Ascending aorta (tissue), 2 donors: ENCODE measurements around the gene CCN2. TPM values are rescaled to one million over a fixed set of nuclear protein-coding genes. Genes with fewer than 3 reads are reported as not detected.

Experiments
- DNase-seq, 2 donors: peaks; one replicate each; pipeline ENCODE4 v3.0.0-alpha.2; 2019; ENCODE audit warnings: low spot score in 2 of 2
- H3K27ac ChIP-seq, 2 donors: fragments of 200-600 bp; sonication (generic); one replicate each; pipeline ENCODE4 v1.5.1; 2016 to 2017; ENCODE audit warnings: mild to moderate bottlenecking in 1 of 2
- H3K27me3 ChIP-seq: fragments of 200-600 bp; sonication (generic); one replicate; pipeline ENCODE4 v1.5.1; 2017
- H3K36me3 ChIP-seq, 2 donors: fragments of 200-600 bp; sonication (generic); one replicate each; pipeline ENCODE4 v1.5.1; 2016
- H3K4me1 ChIP-seq, 2 donors: fragments of 200-600 bp; sonication (generic); one replicate each; pipeline ENCODE4 v1.5.1; 2016 to 2017; ENCODE audit warnings: mild to moderate bottlenecking in 1 of 2
- H3K4me3 ChIP-seq, 2 donors: fragments of 200-600 bp; sonication (generic); one replicate each; pipeline ENCODE4 v1.5.1; 2016 to 2017; ENCODE audit warnings: mild to moderate bottlenecking in 1 of 2
- H3K9me3 ChIP-seq, 2 donors: fragments of 200-600 bp; sonication (generic); one replicate each; pipeline ENCODE4 v1.5.1; 2016
- intact Hi-C: fragments of 100-400 bp; cut with DNase I; formaldehyde crosslinking; loops from one replicate; pipeline ENCODE4 v1.15.1; 2023
- total RNA-seq: library from RNA; depleted of rRNA; stranded (reverse); fragments of >200 nt; gene quantifications from one replicate; pipeline ENCODE4 v1.1.0, GENCODE V29; 2016
- TF ChIP-seq, protein P1 (sequence below), 3 experiments: fragments of 200-600 bp in 2 of 3; fragments of 450-650 bp in 1 of 3; sonication (generic) in 2 of 3; IDR thresholded peaks; one replicate each; pipeline ENCODE4 v1.5.1; 2016 to 2019; ENCODE audit warnings: antibody characterized with exemption in 3 of 3, mild to moderate bottlenecking in 1 of 3, moderate library complexity in 1 of 3

The CCN2 gene
- total RNA-seq, 1 donor from 2014 or later = 916 TPM

DNA sequence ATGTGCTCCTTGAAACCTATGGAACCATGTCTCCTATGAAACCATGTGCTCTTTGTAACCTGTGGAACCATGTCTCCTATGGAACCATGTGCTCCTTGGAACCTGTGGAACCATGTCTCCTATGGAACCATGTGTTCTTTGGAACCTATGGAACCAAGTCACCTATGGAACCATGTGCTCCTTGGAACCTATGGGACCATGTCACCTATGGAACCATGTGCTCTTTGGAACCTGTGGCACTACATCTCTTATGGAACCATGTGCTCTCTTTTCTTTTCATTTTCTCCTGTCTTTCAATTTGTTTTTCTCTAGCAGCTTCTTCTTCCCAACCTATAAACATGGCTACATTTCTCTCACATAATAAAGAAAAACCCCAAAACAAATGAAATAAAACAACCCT lies 11.9 kb upstream of the CCN2 start:
- H3K4me3 ChIP-seq = no peak overlapping the region
- no peaks in the 10 kb centered on the region for H3K27me3 ChIP-seq
- H3K36me3 ChIP-seq = no peaks in the 10 kb centered on the region
- no peaks in the 10 kb centered on the region for H3K9me3 ChIP-seq
- no peak for DNase-seq
- H3K27ac ChIP-seq = no peak overlapping the region
- TF ChIP-seq, protein P1, sequence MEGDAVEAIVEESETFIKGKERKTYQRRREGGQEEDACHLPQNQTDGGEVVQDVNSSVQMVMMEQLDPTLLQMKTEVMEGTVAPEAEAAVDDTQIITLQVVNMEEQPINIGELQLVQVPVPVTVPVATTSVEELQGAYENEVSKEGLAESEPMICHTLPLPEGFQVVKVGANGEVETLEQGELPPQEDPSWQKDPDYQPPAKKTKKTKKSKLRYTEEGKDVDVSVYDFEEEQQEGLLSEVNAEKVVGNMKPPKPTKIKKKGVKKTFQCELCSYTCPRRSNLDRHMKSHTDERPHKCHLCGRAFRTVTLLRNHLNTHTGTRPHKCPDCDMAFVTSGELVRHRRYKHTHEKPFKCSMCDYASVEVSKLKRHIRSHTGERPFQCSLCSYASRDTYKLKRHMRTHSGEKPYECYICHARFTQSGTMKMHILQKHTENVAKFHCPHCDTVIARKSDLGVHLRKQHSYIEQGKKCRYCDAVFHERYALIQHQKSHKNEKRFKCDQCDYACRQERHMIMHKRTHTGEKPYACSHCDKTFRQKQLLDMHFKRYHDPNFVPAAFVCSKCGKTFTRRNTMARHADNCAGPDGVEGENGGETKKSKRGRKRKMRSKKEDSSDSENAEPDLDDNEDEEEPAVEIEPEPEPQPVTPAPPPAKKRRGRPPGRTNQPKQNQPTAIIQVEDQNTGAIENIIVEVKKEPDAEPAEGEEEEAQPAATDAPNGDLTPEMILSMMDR (IDR thresholded peaks at IDR 0.05) = no peak
- peaks cover 0 to 9% of the 10 kb centered on the region in 2 donors for H3K4me1 ChIP-seq
- intact Hi-C loops = no loop called here

DNA sequence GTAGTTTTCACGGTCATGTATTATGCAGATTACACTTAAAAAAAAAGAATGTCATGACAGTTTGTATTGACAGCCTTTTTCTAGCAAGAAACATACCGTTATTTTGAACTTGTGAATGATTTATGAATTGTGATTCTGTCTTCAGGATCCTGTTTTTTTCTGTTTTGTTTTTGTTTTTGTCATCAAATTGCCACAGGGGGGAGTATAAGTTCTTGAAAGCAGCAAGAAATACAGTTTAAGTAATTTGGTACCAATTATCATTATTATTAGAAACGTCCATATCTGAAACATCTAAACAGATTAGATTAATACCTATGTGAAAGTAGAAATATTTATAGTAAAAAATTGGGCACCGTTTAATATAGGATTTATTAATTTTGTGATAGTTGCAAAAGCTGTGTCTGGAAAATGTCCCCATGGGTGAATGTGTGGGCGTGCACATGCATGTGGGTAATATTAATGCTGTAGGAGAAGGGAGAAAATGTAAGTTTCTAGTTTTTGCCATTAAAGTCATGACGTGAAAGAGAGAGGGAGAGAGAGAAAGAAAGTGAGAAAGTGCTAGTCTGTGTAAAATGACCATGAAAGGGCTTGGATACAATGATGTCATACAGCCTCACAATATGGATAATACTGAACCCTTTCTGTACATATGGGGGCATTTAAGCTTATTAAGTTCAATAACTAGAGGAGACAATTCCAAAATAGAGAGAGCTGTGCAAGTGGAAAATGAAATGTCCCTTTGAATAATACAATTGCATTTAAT lies 9.4 kb upstream of the CCN2 start:
- no peak overlapping the region for H3K27ac ChIP-seq
- no peaks in the 10 kb centered on the region for H3K27me3 ChIP-seq
- TF ChIP-seq, protein P1 (IDR thresholded peaks at IDR 0.05) = peak in 2 of 3 experiments; percentile 11 to 39
- H3K36me3 ChIP-seq = no peaks in the 10 kb centered on the region
- DNase-seq = no peak
- intact Hi-C loops = no loop called here
- H3K4me1 ChIP-seq = peaks cover 0 to 9% of the 10 kb centered on the region in 2 donors
- H3K9me3 ChIP-seq = no peaks in the 10 kb centered on the region
- no peak overlapping the region for H3K4me3 ChIP-seq

DNA sequence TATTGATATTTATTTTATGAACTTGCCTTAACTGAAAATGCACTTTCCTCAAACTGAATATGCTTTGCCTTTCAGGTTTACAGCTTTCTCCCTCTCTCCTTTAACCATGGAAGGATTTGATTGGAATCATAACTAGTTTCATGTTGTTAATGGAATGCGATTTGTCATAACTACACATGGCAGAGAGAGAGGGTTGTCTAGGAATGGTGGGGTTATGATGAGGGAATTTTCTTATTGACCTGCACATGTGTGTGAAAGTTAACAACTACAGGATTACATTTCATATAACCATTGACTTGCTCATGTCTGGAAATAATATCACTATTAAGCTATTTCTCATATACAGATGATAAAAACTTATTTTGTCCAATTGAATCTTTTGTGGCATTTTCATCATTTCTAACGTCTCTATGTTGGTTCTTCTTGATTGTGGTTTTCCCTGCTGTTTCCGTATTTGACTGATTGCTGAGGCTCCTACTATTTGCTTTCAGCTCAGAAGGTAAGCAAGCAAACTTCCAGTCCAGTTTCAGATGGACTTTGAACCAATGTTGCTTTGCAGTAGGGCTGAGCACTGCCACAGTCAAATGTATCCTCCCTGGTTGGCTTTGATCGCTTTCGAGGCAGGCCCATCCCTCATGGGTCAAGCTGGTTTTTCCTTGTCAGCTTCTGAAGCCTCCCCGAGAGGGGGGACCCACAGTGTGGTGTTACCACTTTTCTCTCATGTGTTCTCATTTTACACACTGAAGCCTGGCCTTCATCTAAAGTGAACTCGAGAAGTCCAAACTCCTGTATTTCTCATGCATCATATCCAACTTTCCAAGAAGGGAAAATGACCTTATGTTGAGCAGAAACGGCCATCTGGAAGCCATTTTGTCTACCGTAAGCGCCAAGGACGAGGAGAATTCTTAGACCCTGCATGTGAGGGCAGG lies 7.6 kb upstream of the CCN2 start:
- Histone ChIP-seq H3K27ac (no peak overlapping the region), H3K4me3 (no peak overlapping the region), H3K27me3 (no peaks in the 10 kb centered on the region), H3K36me3 (no peaks in the 10 kb centered on the region), H3K4me1 (peaks cover 3 to 16% of the 10 kb centered on the region in 2 donors), H3K9me3 (no peaks in the 10 kb centered on the region)
- intact Hi-C loops = loop anchor here (5.0 to 10.0 kb wide), 3 partner anchors 38 to 236 kb away; no protein-coding TSS in a partner anchor
- TF ChIP-seq, protein P1 (IDR thresholded peaks at IDR 0.05) = no peak
- no peak for DNase-seq

DNA sequence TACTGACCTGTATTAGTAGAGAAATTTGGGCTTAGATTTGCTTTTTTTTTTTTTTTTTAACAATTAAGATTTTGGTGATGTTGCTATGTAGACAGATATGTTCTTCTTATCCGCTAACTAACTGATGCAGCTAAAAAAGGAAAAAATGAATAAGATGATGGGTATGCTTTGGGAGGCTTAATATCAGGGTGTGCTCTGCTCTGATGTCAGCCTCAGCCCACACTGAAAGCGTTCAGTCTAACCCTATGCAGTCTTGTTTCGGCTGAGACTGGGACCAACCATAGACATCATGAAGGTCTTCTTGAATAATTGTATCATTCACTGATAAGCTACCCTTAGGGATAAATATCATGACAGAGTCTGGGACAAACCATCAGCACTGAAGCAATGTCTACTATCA lies 6.9 kb upstream of the CCN2 start:
- no peak for DNase-seq
- intact Hi-C loops = loop anchor here (5.0 to 10.0 kb wide), 3 partner anchors 39 to 237 kb away; no protein-coding TSS in a partner anchor

DNA sequence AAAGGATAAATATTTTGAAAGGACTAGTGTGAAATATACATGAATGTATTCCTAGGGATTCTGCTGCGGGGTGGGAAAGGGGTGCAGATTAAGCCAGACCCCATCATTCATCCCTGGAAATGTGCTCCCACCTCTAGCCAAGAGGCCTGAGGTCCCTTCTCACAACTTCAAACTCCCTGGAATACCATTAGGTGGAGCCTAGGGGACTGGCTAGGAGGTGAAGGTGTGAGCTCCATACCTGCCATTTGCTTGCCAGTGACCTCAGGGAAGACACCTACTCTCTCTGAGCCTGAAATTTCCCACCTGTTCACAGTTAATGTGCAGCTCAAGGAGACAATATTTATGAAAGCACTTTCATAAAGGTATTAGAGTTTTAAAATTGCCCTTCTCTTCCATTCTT lies 4.7 kb upstream of the CCN2 start:
- Histone ChIP-seq H3K4me1 (peaks cover 3 to 33% of the 10 kb centered on the region in 2 donors), H3K9me3 (no peaks in the 10 kb centered on the region), H3K4me3 (no peak overlapping the region), H3K36me3 (peaks cover 0 to 2% of the 10 kb centered on the region in 2 donors), H3K27ac (no peak overlapping the region), H3K27me3 (no peaks in the 10 kb centered on the region)
- DNase-seq = no peak
- TF ChIP-seq, protein P1 (IDR thresholded peaks at IDR 0.05) = no peak
- intact Hi-C loops = loop anchor here (2.0 to 10.0 kb wide), 5 partner anchors 23 to 239 kb away; no protein-coding TSS in a partner anchor

More for the DNA sequence above, 6.9 kb upstream of the CCN2 start:
- Histone ChIP-seq H3K9me3 (no peaks in the 10 kb centered on the region), H3K27ac (no peak overlapping the region), H3K4me3 (no peak overlapping the region), H3K27me3 (no peaks in the 10 kb centered on the region), H3K36me3 (no peaks in the 10 kb centered on the region), H3K4me1 (peaks cover 3 to 21% of the 10 kb centered on the region in 2 donors)
- TF ChIP-seq, protein P1 (IDR thresholded peaks at IDR 0.05) = no peak
